Activated naive CD4-positive, alpha-beta T cell treated with anti-CD3 and anti-CD28 coated beads, Interleukin-2, amount 50 U/mL, for 16 hours (primary cell): ENCODE data around the gene UBE2Q2.
"Not testable (repeated sequence)": the region's sequence is repeated elsewhere in the genome, so short reads cannot be mapped to it uniquely, and the experiment has no call there.

ENCODE experiments used
- DNase-seq: peaks from one replicate; pipeline ENCODE4 v3.0.0-alpha.2; 2020

Gene UBE2Q2

GRCh38 chr15:75842722-75843677 lies at the start of gene UBE2Q2:
Gene UBE2Q2 (plus strand): TSS chr15:75843447. CDS start chr15:75843667, 220 bp downstream.
- peak; percentile 75 for DNase-seq

GRCh38 chr15:75796321-75796720 lies 46.9 kb upstream of the UBE2Q2 start:
- DNase-seq: no peak

- DNase-seq: not testable (repeated sequence)
Measured at GRCh38 chr15:75797146-75797545, 46.1 kb upstream of the UBE2Q2 start.

GRCh38 chr15:75799190-75799589 lies 44.1 kb upstream of the UBE2Q2 start:
- DNase-seq: no peak

GRCh38 chr15:75800409-75800808 lies 42.8 kb upstream of the UBE2Q2 start:
- not testable (repeated sequence) for DNase-seq

- peak; percentile 79 for DNase-seq
Measured at GRCh38 chr15:75801859-75802593, 41.2 kb upstream of the UBE2Q2 start.

GRCh38 chr15:75807486-75807885 lies 35.8 kb upstream of the UBE2Q2 start:
- not testable (repeated sequence) for DNase-seq

- not testable (repeated sequence) for DNase-seq
Measured at GRCh38 chr15:75808009-75808408, 35.2 kb upstream of the UBE2Q2 start.

GRCh38 chr15:75808563-75808962 lies 34.7 kb upstream of the UBE2Q2 start:
- DNase-seq: no peak

GRCh38 chr15:75809986-75810750 lies 33.1 kb upstream of the UBE2Q2 start:
- no peak for DNase-seq

- no peak for DNase-seq
Measured at GRCh38 chr15:75810874-75811498, 32.3 kb upstream of the UBE2Q2 start.

GRCh38 chr15:75811626-75812025 lies 31.6 kb upstream of the UBE2Q2 start:
- no peak for DNase-seq

GRCh38 chr15:75814794-75815193 lies 28.5 kb upstream of the UBE2Q2 start:
- no peak for DNase-seq

GRCh38 chr15:75815811-75816719 lies 27.2 kb upstream of the UBE2Q2 start:
- DNase-seq: no peak

- DNase-seq: no peak
Measured at GRCh38 chr15:75817138-75817935, 25.9 kb upstream of the UBE2Q2 start.

GRCh38 chr15:75820206-75820605 lies 23.0 kb upstream of the UBE2Q2 start:
- no peak for DNase-seq

GRCh38 chr15:75821786-75822345 lies 21.4 kb upstream of the UBE2Q2 start:
- DNase-seq: no peak

- no peak for DNase-seq
Measured at GRCh38 chr15:75822685-75823278, 20.5 kb upstream of the UBE2Q2 start.

- no peak for DNase-seq
Measured at GRCh38 chr15:75823860-75824613, 19.2 kb upstream of the UBE2Q2 start.
